H9 (cell line): ENCODE measurements around the gene IMPDH1. TPM values are rescaled to one million over a fixed set of nuclear protein-coding genes. Genes with fewer than 3 reads are reported as not detected.

Experiments used
- DNase-seq: peaks from one replicate; pipeline ENCODE4 v3.0.0-alpha.2; 2017
- H2AFZ ChIP-seq: one replicate; pipeline ENCODE4 v1.6.1; 2013; ENCODE audit warnings: mild to moderate bottlenecking, low read length, control low read depth, moderate library complexity
- H2AK5ac ChIP-seq: 2 replicates; pipeline ENCODE4 v1.6.1; 2013; ENCODE audit warnings: low read length, control low read depth, mixed read lengths; ENCODE audit not compliant: insufficient read length
- H2BK120ac ChIP-seq: one replicate; pipeline ENCODE4 v1.6.1; 2013; ENCODE audit warnings: low read depth, mild to moderate bottlenecking, low read length, control low read depth, inconsistent platforms; ENCODE audit not compliant: poor library complexity, severe bottlenecking
- H2BK12ac ChIP-seq: 2 replicates; pipeline ENCODE4 v1.6.1; 2013; ENCODE audit warnings: low read length, control low read depth, mixed read lengths, low read depth; ENCODE audit not compliant: insufficient read length
- H2BK15ac ChIP-seq: 2 replicates; pipeline ENCODE4 v1.6.1; 2013; ENCODE audit warnings: low read depth, low read length, control low read depth
- H2BK20ac ChIP-seq: one replicate; pipeline ENCODE4 v1.6.1; 2013; ENCODE audit warnings: low read depth, mild to moderate bottlenecking, low read length, control low read depth, inconsistent platforms; ENCODE audit not compliant: poor library complexity, severe bottlenecking
- H2BK5ac ChIP-seq: 2 replicates; pipeline ENCODE4 v1.6.1; 2013; ENCODE audit warnings: low read length, control low read depth, mixed read lengths; ENCODE audit not compliant: insufficient read length
- H3K14ac ChIP-seq: 2 replicates; pipeline ENCODE4 v1.6.1; 2013; ENCODE audit warnings: low read length, control low read depth; ENCODE audit not compliant: insufficient read depth
- H3K18ac ChIP-seq: 2 replicates; pipeline ENCODE4 v1.6.1; 2013; ENCODE audit warnings: low read depth, mild to moderate bottlenecking, mixed read lengths, low read length, control low read depth; ENCODE audit not compliant: insufficient read length
- H3K23ac ChIP-seq: 2 replicates; pipeline ENCODE4 v1.6.1; 2013; ENCODE audit warnings: low read length, control low read depth, mixed read lengths, low read depth; ENCODE audit not compliant: insufficient read length
- H3K23me2 ChIP-seq: 2 replicates; pipeline ENCODE4 v1.6.1; 2013; ENCODE audit warnings: low read depth, mild to moderate bottlenecking, mixed read lengths, low read length, control low read depth; ENCODE audit not compliant: insufficient read length, poor library complexity, severe bottlenecking
- H3K27ac ChIP-seq: 2 replicates; pipeline ENCODE4 v1.5.1; 2013; ENCODE audit warnings: low read length, control low read depth, mixed read lengths, low read depth; ENCODE audit not compliant: insufficient read length
- H3K27me3 ChIP-seq: 2 replicates; pipeline ENCODE4 v1.6.1; 2013; ENCODE audit warnings: low read length, control low read depth, inconsistent platforms; ENCODE audit not compliant: insufficient read depth
- H3K4ac ChIP-seq: 2 replicates; pipeline ENCODE4 v1.6.1; 2013; ENCODE audit warnings: low read depth, mild to moderate bottlenecking, control low read depth, inconsistent platforms, low read length, moderate library complexity
- H3K4me1 ChIP-seq: 2 replicates; pipeline ENCODE4 v1.6.1; 2013; ENCODE audit warnings: low read length, control low read depth, inconsistent platforms; ENCODE audit not compliant: insufficient read depth
- H3K4me2 ChIP-seq: 2 replicates; pipeline ENCODE4 v1.6.1; 2013; ENCODE audit warnings: low read length, control low read depth, mixed read lengths; ENCODE audit not compliant: insufficient read length, insufficient read depth
- H3K56ac ChIP-seq: 2 replicates; pipeline ENCODE4 v1.6.1; 2013; ENCODE audit warnings: low read depth, mild to moderate bottlenecking, mixed read lengths, low read length, control low read depth; ENCODE audit not compliant: insufficient read length
- H3K79me1 ChIP-seq: 2 replicates; pipeline ENCODE4 v1.6.1; 2013; ENCODE audit warnings: low read depth, mild to moderate bottlenecking, moderate library complexity, low read length, control low read depth, inconsistent platforms; ENCODE audit not compliant: insufficient read depth, poor library complexity, severe bottlenecking
- H3K79me2 ChIP-seq: 2 replicates; pipeline ENCODE4 v1.6.1; 2013; ENCODE audit warnings: low read length, control low read depth, inconsistent platforms; ENCODE audit not compliant: insufficient read depth
- H3K9ac ChIP-seq: 2 replicates; pipeline ENCODE4 v1.6.1; 2013; ENCODE audit warnings: low read length, control low read depth, mixed read lengths; ENCODE audit not compliant: insufficient read length; ENCODE audit errors: extremely low read depth
- H3K9me3 ChIP-seq: one replicate; pipeline ENCODE4 v1.6.1; 2013; ENCODE audit warnings: low read depth, low read length, inconsistent platforms; ENCODE audit not compliant: control insufficient read depth
- H3T11ph ChIP-seq: one replicate; pipeline ENCODE4 v1.6.1; 2013; ENCODE audit warnings: mild to moderate bottlenecking, low read length, control low read depth, inconsistent platforms
- H4K20me1 ChIP-seq: one replicate; pipeline ENCODE4 v1.6.1; 2013; ENCODE audit not compliant: control insufficient read depth, insufficient read length, insufficient read depth
- H4K5ac ChIP-seq: 2 replicates; pipeline ENCODE4 v1.6.1; 2013; ENCODE audit warnings: low read depth, mild to moderate bottlenecking, mixed read lengths, low read length, control low read depth; ENCODE audit not compliant: insufficient read length
- H4K8ac ChIP-seq: replicated peaks from 2 replicates; pipeline ENCODE4 v1.6.1; 2013; ENCODE audit warnings: low read length, control low read depth, mixed read lengths, low read depth; ENCODE audit not compliant: insufficient read length
- H4K91ac ChIP-seq: 2 replicates; pipeline ENCODE4 v1.6.1; 2013; ENCODE audit warnings: low read depth, mild to moderate bottlenecking, moderate library complexity, mixed read lengths, low read length, control low read depth; ENCODE audit not compliant: insufficient read length
- H3K27ac Mint-ChIP-seq, 3 experiments: 2 replicates in 2 of 3; 3 replicates in 1 of 3; pipeline ENCODE4 v1.8.0; 2020 to 2021; ENCODE audit warnings: mixed read lengths in 3 of 3, mild to moderate bottlenecking in 1 of 3, moderate library complexity in 1 of 3
- H3K27me3 Mint-ChIP-seq: 2 replicates; pipeline ENCODE4 v1.8.0; 2021; ENCODE audit warnings: low read depth, mild to moderate bottlenecking, moderate library complexity, mixed read lengths
- H3K36me3 Mint-ChIP-seq, 3 experiments: 2 replicates in 2 of 3; 3 replicates in 1 of 3; pipeline ENCODE4 v1.8.0; 2020 to 2021; ENCODE audit warnings: low read depth in 3 of 3, mixed read lengths in 3 of 3; ENCODE audit not compliant: insufficient read depth in 1 of 3
- H3K4me1 Mint-ChIP-seq, 2 experiments: 2 replicates each; pipeline ENCODE4 v1.8.0; 2020; ENCODE audit warnings: mixed read lengths in 2 of 2
- H3K4me3 Mint-ChIP-seq, 2 experiments: 2 replicates in 1 of 2; 3 replicates in 1 of 2; pipeline ENCODE4 v1.8.0; 2020 to 2021; ENCODE audit warnings: mild to moderate bottlenecking in 2 of 2, mixed read lengths in 2 of 2, moderate library complexity in 1 of 2
- H3K9me3 Mint-ChIP-seq, 2 experiments: 2 replicates in 1 of 2; 3 replicates in 1 of 2; pipeline ENCODE4 v1.8.0; 2020; ENCODE audit warnings: mild to moderate bottlenecking in 2 of 2, mixed read lengths in 2 of 2, moderate library complexity in 1 of 2
- CTCF ChIP-seq: fragments of 200-600 bp; sonication (generic); conservative IDR thresholded peaks from 3 replicates; pipeline ENCODE4 v1.8.0; 2021; ENCODE audit warnings: antibody characterized with exemption, mild to moderate bottlenecking
- WGBS: extraction: QIAGEN DNeasy Blood & Tissue Kit; methylation state at CpG from one replicate; pipeline ENCODE4 v1.1.7; 2013; ENCODE audit warnings: missing lambda C conversion rate, low lambda C conversion rate, mixed read lengths; ENCODE audit not compliant: insufficient read length; ENCODE audit errors: extremely low coverage; 5-methylcytosine and 5-hydroxymethylcytosine counted together
- total RNA-seq: library from RNA; stranded (reverse); gene quantifications from 2 replicates; pipeline ENCODE4 v1.2.1, GENCODE V29; 2021

IMPDH1 gene
- total RNA-seq, 1 experiment from 2014 or later, result 35.2 TPM

- Mint-ChIP-seq H3K27me3 (peaks cover 68% of the 10 kb centered on the region), H3K36me3 (peaks cover 2 to 11% (median 5%) of the 10 kb centered on the region in 3 experiments; a peak in 5 of 7 replicates), H3K4me1 (peaks cover 37 to 40% of the 10 kb centered on the region in 2 experiments), H3K9me3 (no peaks in the 10 kb centered on the region; a peak in 1 of 5 replicates), H3K27ac (no peak overlapping the region), H3K4me3 (peak overlapping the region; percentile 68 to 82)
- H3K18ac ChIP-seq, result peak overlapping the region; percentile 20
- H3K4me1 ChIP-seq, result peaks cover 4% of the 10 kb centered on the region; the same call in 1 of the 2 replicates
- no peak overlapping the region for H2BK12ac ChIP-seq
- peaks cover 29% of the 10 kb centered on the region for H3K27me3 ChIP-seq
- H2BK120ac ChIP-seq, result no peak overlapping the region
- H3T11ph ChIP-seq, result no peak overlapping the region
- no peak overlapping the region for H4K8ac ChIP-seq
- H3K27ac ChIP-seq, result no peak overlapping the region
- H3K79me2 ChIP-seq, result no peaks in the 10 kb centered on the region
- no peak overlapping the region for H2AK5ac ChIP-seq
- H2BK20ac ChIP-seq, result no peak overlapping the region
- no peak overlapping the region for H3K4ac ChIP-seq
- WGBS, result no CpG with 5 or more reads among the region's 107 CpGs
- peaks cover 19% of the 10 kb centered on the region for H3K23me2 ChIP-seq
- no peak overlapping the region for H3K56ac ChIP-seq
- no peaks in the 10 kb centered on the region for H3K79me1 ChIP-seq
- H3K14ac ChIP-seq, result peak overlapping the region; percentile 17
- H4K91ac ChIP-seq, result no peak overlapping the region
- H4K5ac ChIP-seq, result no peak overlapping the region
- H2AFZ ChIP-seq, result no peak overlapping the region
- H2BK5ac ChIP-seq, result no peak overlapping the region
- H3K9me3 ChIP-seq, result no peaks in the 10 kb centered on the region
- H3K9ac ChIP-seq, result no peak overlapping the region
- peaks cover 4% of the 10 kb centered on the region for H4K20me1 ChIP-seq
- no peak for TF ChIP-seq CTCF
- no peak overlapping the region for H3K23ac ChIP-seq
- DNase-seq, result peak; percentile 53
- H3K4me2 ChIP-seq, result peak overlapping the region; percentile 32
- H2BK15ac ChIP-seq, result no peak overlapping the region
Measured at GRCh38 chr7:128405471-128406313, 4.1 kb downstream of the IMPDH1 start.
